Neural cell (in vitro differentiated cells): ENCODE data around the gene PLA2G12B. TPM values are rescaled to one million over a fixed set of nuclear protein-coding genes. Genes with fewer than 3 reads are reported as not detected.

Experiments
- H2AFZ ChIP-seq: fragments of 200-600, 300-800 bp; sonication (generic), shearing (Covaris generic); 2 replicates; pipeline ENCODE4 v1.6.0; 2014; ENCODE audit warnings: low read depth, mild to moderate bottlenecking, antibody characterized with exemption, low read length, moderate library complexity
- H3F3A ChIP-seq: fragments of 200-600 bp; shearing (Covaris generic); 2 replicates; pipeline ENCODE4 v1.6.1; 2016; ENCODE audit warnings: mild to moderate bottlenecking, moderate library complexity, mixed read lengths, antibody characterized with exemption, low read length; ENCODE audit not compliant: insufficient read depth, poor library complexity, severe bottlenecking
- H3K27ac ChIP-seq: fragments of 200-600, 300-800 bp; sonication (generic), shearing (Covaris generic); 2 replicates; pipeline ENCODE4 v1.5.1; 2014; ENCODE audit warnings: mild to moderate bottlenecking, low read length, moderate library complexity
- H3K27me3 ChIP-seq: fragments of 300-800, 200-600 bp; sonication (generic), shearing (Covaris generic); 2 replicates; pipeline ENCODE4 v1.6.0; 2014; ENCODE audit warnings: mild to moderate bottlenecking, low read depth, low read length, moderate library complexity; ENCODE audit not compliant: insufficient read depth
- H3K36me3 ChIP-seq: fragments of 300-800, 200-600 bp; sonication (generic), shearing (Covaris generic); 2 replicates; pipeline ENCODE4 v1.5.1; 2014; ENCODE audit warnings: mild to moderate bottlenecking, antibody characterized with exemption, low read length, moderate library complexity; ENCODE audit not compliant: insufficient read depth
- H3K4me2 ChIP-seq: fragments of 300-800, 200-600 bp; sonication (generic), shearing (Covaris generic); 2 replicates; pipeline ENCODE4 v1.6.0; 2014; ENCODE audit warnings: mild to moderate bottlenecking, low read length
- H3K4me3 ChIP-seq: fragments of 300-800, 200-600 bp; sonication (generic), shearing (Covaris generic); 2 replicates; pipeline ENCODE4 v1.5.1; 2014; ENCODE audit warnings: mild to moderate bottlenecking, low read length, moderate library complexity
- H3K79me2 ChIP-seq: fragments of 200-600 bp; shearing (Covaris generic); replicated peaks from 2 replicates; pipeline ENCODE4 v1.6.0; 2014; ENCODE audit warnings: mild to moderate bottlenecking, low read length, moderate library complexity; ENCODE audit not compliant: insufficient read depth
- H3K9ac ChIP-seq: fragments of 300-800, 200-600 bp; sonication (generic), shearing (Covaris generic); 2 replicates; pipeline ENCODE4 v1.6.1; 2016; ENCODE audit warnings: mild to moderate bottlenecking, low read length, mixed read lengths
- H3K9me2 ChIP-seq: fragments of 200-600 bp; shearing (Covaris generic); 2 replicates; pipeline ENCODE4 v1.6.1; 2016; ENCODE audit warnings: mild to moderate bottlenecking, low read length, mixed read lengths; ENCODE audit not compliant: insufficient read depth
- H3K9me3 ChIP-seq: fragments of 200-600, 300-800 bp; sonication (generic), shearing (Covaris generic); 2 replicates; pipeline ENCODE4 v1.6.1; 2016; ENCODE audit warnings: mild to moderate bottlenecking, mixed run types, low read length, moderate library complexity, mixed read lengths
- H4K20me1 ChIP-seq: fragments of 200-600 bp; shearing (Covaris generic); 2 replicates; pipeline ENCODE4 v1.6.1; 2016; ENCODE audit warnings: mild to moderate bottlenecking, mixed run types; ENCODE audit not compliant: insufficient read depth
- CTCF ChIP-seq: fragments of 450-650 bp; IDR thresholded peaks from 2 replicates; pipeline ENCODE4 v1.5.1; 2014; ENCODE audit warnings: antibody characterized with exemption, mild to moderate bottlenecking, moderate library complexity; ENCODE audit not compliant: poor library complexity, severe bottlenecking
- EP300 ChIP-seq: fragments of 450-650 bp; conservative IDR thresholded peaks from 2 replicates; pipeline ENCODE4 v1.6.1; 2014; ENCODE audit warnings: antibody characterized with exemption, mild to moderate bottlenecking, moderate library complexity; ENCODE audit not compliant: poor library complexity, severe bottlenecking
- EZH2 ChIP-seq: fragments of 200-600, 300-800 bp; shearing (Covaris generic), sonication (generic); IDR thresholded peaks from 2 replicates; pipeline ENCODE4 v1.6.1; 2014; ENCODE audit warnings: antibody characterized with exemption, low read length, borderline replicate concordance, mild to moderate bottlenecking; ENCODE audit not compliant: insufficient read depth, poor library complexity, severe bottlenecking
- MXI1 ChIP-seq: fragments of 450-650 bp; conservative IDR thresholded peaks from 2 replicates; pipeline ENCODE4 v1.6.1; 2014; ENCODE audit warnings: antibody characterized with exemption, mild to moderate bottlenecking; ENCODE audit not compliant: poor library complexity, severe bottlenecking
- POLR2AphosphoS5 ChIP-seq: IDR thresholded peaks from 2 replicates; pipeline ENCODE4 v1.6.1; 2012
- RAD21 ChIP-seq: fragments of 450-650 bp; conservative IDR thresholded peaks from 2 replicates; pipeline ENCODE4 v1.6.1; 2014; ENCODE audit warnings: antibody characterized with exemption, mild to moderate bottlenecking, moderate library complexity
- REST ChIP-seq: IDR thresholded peaks from 2 replicates; pipeline ENCODE4 v1.6.1; 2012; ENCODE audit warnings: borderline replicate concordance
- SMC3 ChIP-seq: fragments of 450-650 bp; conservative IDR thresholded peaks from 2 replicates; pipeline ENCODE4 v1.6.1; 2014; ENCODE audit warnings: antibody characterized with exemption, mild to moderate bottlenecking, moderate library complexity; ENCODE audit not compliant: poor library complexity
- TAF1 ChIP-seq: IDR thresholded peaks from 2 replicates; pipeline ENCODE4 v1.6.1; 2012; ENCODE audit warnings: low read depth
- polyA plus RNA-seq: library from polyadenylated mRNA; depleted of rRNA; stranded (reverse); fragments of >200 nt; gene quantifications from 2 replicates; pipeline ENCODE4 v1.2.3, GENCODE V29; 2014

Gene PLA2G12B
- polyA plus RNA-seq, 1 donor from 2014 or later = not detected

GRCh38 chr10:72928798-72929197, 25.8 kb downstream of the PLA2G12B start:
- no peak for TF ChIP-seq CTCF
- no peak for TF ChIP-seq EZH2
- TF ChIP-seq TAF1 = no peak
- TF ChIP-seq EP300 = no peak
- no peak for TF ChIP-seq SMC3
- no peak for TF ChIP-seq POLR2AphosphoS5
- no peak for TF ChIP-seq MXI1
- TF ChIP-seq RAD21 = no peak
- TF ChIP-seq REST = no peak
- Histone ChIP-seq H3K36me3 (no peaks in the 10 kb centered on the region), H3F3A (no peaks in the 10 kb centered on the region), H3K79me2 (no peaks in the 10 kb centered on the region), H3K27me3 (no peaks in the 10 kb centered on the region), H3K27ac (no peak overlapping the region), H3K9me3 (no peaks in the 10 kb centered on the region), H3K4me2 (no peak overlapping the region), H3K4me3 (no peak overlapping the region), H3K9ac (no peak overlapping the region), H2AFZ (no peak overlapping the region), H3K9me2 (no peaks in the 10 kb centered on the region), H4K20me1 (no peaks in the 10 kb centered on the region)

GRCh38 chr10:72927485-72927884, 27.1 kb downstream of the PLA2G12B start:
- Histone ChIP-seq H3K4me2 (no peak overlapping the region), H2AFZ (no peak overlapping the region), H3K4me3 (no peak overlapping the region), H3K27ac (no peak overlapping the region), H3K36me3 (no peaks in the 10 kb centered on the region), H3K9ac (no peak overlapping the region), H3F3A (no peaks in the 10 kb centered on the region), H3K9me2 (no peaks in the 10 kb centered on the region), H3K27me3 (no peaks in the 10 kb centered on the region), H4K20me1 (no peaks in the 10 kb centered on the region), H3K79me2 (no peaks in the 10 kb centered on the region), H3K9me3 (no peaks in the 10 kb centered on the region)
- no peak for TF ChIP-seq POLR2AphosphoS5
- TF ChIP-seq CTCF = no peak
- no peak for TF ChIP-seq EP300
- no peak for TF ChIP-seq MXI1
- no peak for TF ChIP-seq RAD21
- no peak for TF ChIP-seq EZH2
- no peak for TF ChIP-seq TAF1
